WTC11 (cell line): ENCODE measurements around the gene EIF4G3. TPM values are rescaled to one million over a fixed set of nuclear protein-coding genes. Genes with fewer than 3 reads are reported as not detected.

Experiments
- ATAC-seq: fragments of 200-7000 bp; cut with Tn5 transposase; 2 replicates; pipeline ENCODE4 v1.10.0; 2021; ENCODE audit warnings: mild to moderate bottlenecking, moderate library complexity
- CTCF ChIA-PET: fragments of 300-600 bp; sonication (Branson Sonifier 250); formaldehyde crosslinking; loops from one replicate; lab custom pipeline; 2021; ENCODE audit warnings: antibody characterized with exemption; lab: Charles Lee
- POLR2A ChIA-PET: fragments of 350-600 bp; sonication (Branson Sonifier 250); formaldehyde crosslinking; loops from one replicate; lab custom pipeline; 2021; ENCODE audit warnings: antibody characterized with exemption; lab: Charles Lee
- DNase-seq: peaks from one replicate; pipeline ENCODE4 v3.0.0; 2021; ENCODE audit warnings: low spot score
- H3K27ac Mint-ChIP-seq: 2 replicates; pipeline ENCODE4 v1.8.0; 2021; ENCODE audit warnings: mixed read lengths
- H3K27me3 Mint-ChIP-seq: 2 replicates; pipeline ENCODE4 v1.8.0; 2021; ENCODE audit warnings: low read depth, mild to moderate bottlenecking, moderate library complexity, mixed read lengths
- H3K36me3 Mint-ChIP-seq: 2 replicates; pipeline ENCODE4 v1.8.0; 2021; ENCODE audit warnings: mixed read lengths
- H3K4me1 Mint-ChIP-seq: 2 replicates; pipeline ENCODE4 v1.8.0; 2022; ENCODE audit warnings: mixed read lengths
- H3K4me3 Mint-ChIP-seq: 2 replicates; pipeline ENCODE4 v1.8.0; 2021; ENCODE audit warnings: mild to moderate bottlenecking, moderate library complexity, mixed read lengths
- H3K9me3 Mint-ChIP-seq: 2 replicates; pipeline ENCODE4 v1.8.0; 2021; ENCODE audit warnings: mixed read lengths
- ELF4 ChIP-seq: sonication (generic); formaldehyde crosslinking; IDR thresholded peaks from 2 replicates; pipeline ENCODE4 v1.8.1; 2022; ENCODE audit warnings: low read depth, mild to moderate bottlenecking, moderate library complexity, missing genetic modification reagents
- GRHL2 ChIP-seq: fragments of 250-450 bp; sonication (Bioruptor Pico); IDR thresholded peaks from 2 replicates; pipeline ENCODE4 v1.8.0; 2022; ENCODE audit warnings: mild to moderate bottlenecking, moderate library complexity; ENCODE audit not compliant: insufficient replicate concordance, severe bottlenecking
- KAT7 ChIP-seq: sonication (generic); formaldehyde crosslinking; IDR thresholded peaks from 2 replicates; pipeline ENCODE4 v1.8.1; 2023; ENCODE audit warnings: missing genetic modification reagents, mild to moderate bottlenecking, borderline replicate concordance
- NR2C2 ChIP-seq: sonication (generic); formaldehyde crosslinking; IDR thresholded peaks from 2 replicates; pipeline ENCODE4 v1.8.0; 2022; ENCODE audit warnings: mild to moderate bottlenecking, missing genetic modification reagents
- SMAD4 ChIP-seq: sonication (generic); formaldehyde crosslinking; IDR thresholded peaks from 2 replicates; pipeline ENCODE4 v1.8.0; 2022; ENCODE audit warnings: mild to moderate bottlenecking, missing genetic modification reagents
- TCF7 ChIP-seq: sonication (generic); formaldehyde crosslinking; IDR thresholded peaks from 2 replicates; pipeline ENCODE4 v1.8.0; 2022; ENCODE audit warnings: mild to moderate bottlenecking, low read depth, missing genetic modification reagents, moderate library complexity
- TEAD4 ChIP-seq: sonication (generic); formaldehyde crosslinking; IDR thresholded peaks from 2 replicates; pipeline ENCODE4 v1.8.0; 2022; ENCODE audit warnings: mild to moderate bottlenecking, missing genetic modification reagents
- ZNF121 ChIP-seq: sonication (generic); formaldehyde crosslinking; IDR thresholded peaks from 2 replicates; pipeline ENCODE4 v1.8.0; 2023; ENCODE audit warnings: missing genetic modification reagents
- ZNF232 ChIP-seq: sonication (generic); formaldehyde crosslinking; IDR thresholded peaks from 2 replicates; pipeline ENCODE4 v1.8.0; 2022; ENCODE audit warnings: mild to moderate bottlenecking, missing genetic modification reagents
- ZNF396 ChIP-seq: fragments of 250-450 bp; sonication (Bioruptor Pico); IDR thresholded peaks from 2 replicates; pipeline ENCODE4 v1.8.0; 2021; ENCODE audit warnings: mild to moderate bottlenecking, moderate library complexity, borderline replicate concordance
- total RNA-seq: library from RNA; stranded (reverse); gene quantifications from 3 replicates; pipeline ENCODE4 v1.2.3, GENCODE V29; 2021
- TF ChIP-seq, protein P1 (sequence below): sonication (generic); formaldehyde crosslinking; IDR thresholded peaks from 2 replicates; pipeline ENCODE4 v1.8.1; 2023; ENCODE audit warnings: mild to moderate bottlenecking, missing genetic modification reagents
- TF ChIP-seq, protein P2 (sequence below): sonication (generic); formaldehyde crosslinking; IDR thresholded peaks from 2 replicates; pipeline ENCODE4 v1.8.1; 2022; ENCODE audit warnings: mild to moderate bottlenecking, moderate library complexity, missing genetic modification reagents
- TF ChIP-seq, protein P3 (sequence below): fragments of 250-450 bp; sonication (Bioruptor Pico); IDR thresholded peaks from 2 replicates; pipeline ENCODE4 v2.1.2; 2022; ENCODE audit warnings: mild to moderate bottlenecking, moderate library complexity
- TF ChIP-seq, protein P4 (sequence below): sonication (generic); formaldehyde crosslinking; IDR thresholded peaks from 2 replicates; pipeline ENCODE4 v1.8.0; 2022; ENCODE audit warnings: mild to moderate bottlenecking, missing genetic modification reagents
- TF ChIP-seq, protein P5 (sequence below): sonication (generic); formaldehyde crosslinking; IDR thresholded peaks from 2 replicates; pipeline ENCODE4 v1.8.0; 2022; ENCODE audit warnings: missing genetic modification reagents
- TF ChIP-seq, protein P6 (sequence below): sonication (generic); formaldehyde crosslinking; conservative IDR thresholded peaks from 2 replicates; pipeline ENCODE4 v1.8.1; 2023; ENCODE audit warnings: mild to moderate bottlenecking, low read depth, missing genetic modification reagents, moderate library complexity
- TF ChIP-seq, protein P7 (sequence below): sonication (generic); formaldehyde crosslinking; IDR thresholded peaks from 2 replicates; pipeline ENCODE4 v1.8.1; 2023; ENCODE audit warnings: mild to moderate bottlenecking, missing genetic modification reagents, moderate library complexity

The EIF4G3 gene
- total RNA-seq, 1 experiment from 2014 or later = 77.7 TPM

DNA sequence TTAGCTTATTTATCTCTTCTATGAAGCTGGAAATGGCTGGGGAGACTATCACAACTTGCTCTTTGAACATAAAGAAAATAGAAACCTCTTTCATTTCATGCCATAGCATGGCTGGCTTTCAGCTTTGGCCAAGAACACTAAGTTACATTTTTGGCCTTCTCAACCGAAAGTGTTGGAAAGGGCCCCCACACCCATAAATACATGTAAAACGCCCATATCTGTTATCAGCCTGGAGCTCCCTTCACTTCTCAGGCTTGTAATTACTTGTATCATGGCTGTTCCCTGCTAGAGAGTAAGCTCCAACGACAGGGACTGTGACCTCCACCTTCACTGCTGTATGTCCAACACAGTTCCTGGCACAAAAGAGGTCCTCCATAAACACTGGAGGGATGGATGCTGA, 12.7 kb upstream of the EIF4G3 start (continued):
- TF ChIP-seq, protein P1, sequence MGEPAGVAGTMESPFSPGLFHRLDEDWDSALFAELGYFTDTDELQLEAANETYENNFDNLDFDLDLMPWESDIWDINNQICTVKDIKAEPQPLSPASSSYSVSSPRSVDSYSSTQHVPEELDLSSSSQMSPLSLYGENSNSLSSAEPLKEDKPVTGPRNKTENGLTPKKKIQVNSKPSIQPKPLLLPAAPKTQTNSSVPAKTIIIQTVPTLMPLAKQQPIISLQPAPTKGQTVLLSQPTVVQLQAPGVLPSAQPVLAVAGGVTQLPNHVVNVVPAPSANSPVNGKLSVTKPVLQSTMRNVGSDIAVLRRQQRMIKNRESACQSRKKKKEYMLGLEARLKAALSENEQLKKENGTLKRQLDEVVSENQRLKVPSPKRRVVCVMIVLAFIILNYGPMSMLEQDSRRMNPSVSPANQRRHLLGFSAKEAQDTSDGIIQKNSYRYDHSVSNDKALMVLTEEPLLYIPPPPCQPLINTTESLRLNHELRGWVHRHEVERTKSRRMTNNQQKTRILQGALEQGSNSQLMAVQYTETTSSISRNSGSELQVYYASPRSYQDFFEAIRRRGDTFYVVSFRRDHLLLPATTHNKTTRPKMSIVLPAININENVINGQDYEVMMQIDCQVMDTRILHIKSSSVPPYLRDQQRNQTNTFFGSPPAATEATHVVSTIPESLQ (CRISPR knock-in tag) = no peak
- TF ChIP-seq ELF4 = no peak
- TF ChIP-seq, protein P2, sequence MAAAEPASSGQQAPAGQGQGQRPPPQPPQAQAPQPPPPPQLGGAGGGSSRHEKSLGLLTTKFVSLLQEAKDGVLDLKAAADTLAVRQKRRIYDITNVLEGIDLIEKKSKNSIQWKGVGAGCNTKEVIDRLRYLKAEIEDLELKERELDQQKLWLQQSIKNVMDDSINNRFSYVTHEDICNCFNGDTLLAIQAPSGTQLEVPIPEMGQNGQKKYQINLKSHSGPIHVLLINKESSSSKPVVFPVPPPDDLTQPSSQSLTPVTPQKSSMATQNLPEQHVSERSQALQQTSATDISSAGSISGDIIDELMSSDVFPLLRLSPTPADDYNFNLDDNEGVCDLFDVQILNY (CRISPR knock-in tag) = no peak
- TF ChIP-seq, protein P3, sequence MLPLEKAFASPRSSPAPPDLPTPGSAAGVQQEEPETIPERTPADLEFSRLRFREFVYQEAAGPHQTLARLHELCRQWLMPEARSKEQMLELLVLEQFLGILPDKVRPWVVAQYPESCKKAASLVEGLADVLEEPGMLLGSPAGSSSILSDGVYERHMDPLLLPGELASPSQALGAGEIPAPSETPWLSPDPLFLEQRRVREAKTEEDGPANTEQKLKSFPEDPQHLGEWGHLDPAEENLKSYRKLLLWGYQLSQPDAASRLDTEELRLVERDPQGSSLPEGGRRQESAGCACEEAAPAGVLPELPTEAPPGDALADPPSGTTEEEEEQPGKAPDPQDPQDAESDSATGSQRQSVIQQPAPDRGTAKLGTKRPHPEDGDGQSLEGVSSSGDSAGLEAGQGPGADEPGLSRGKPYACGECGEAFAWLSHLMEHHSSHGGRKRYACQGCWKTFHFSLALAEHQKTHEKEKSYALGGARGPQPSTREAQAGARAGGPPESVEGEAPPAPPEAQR (CRISPR knock-in tag) = no peak

DNA sequence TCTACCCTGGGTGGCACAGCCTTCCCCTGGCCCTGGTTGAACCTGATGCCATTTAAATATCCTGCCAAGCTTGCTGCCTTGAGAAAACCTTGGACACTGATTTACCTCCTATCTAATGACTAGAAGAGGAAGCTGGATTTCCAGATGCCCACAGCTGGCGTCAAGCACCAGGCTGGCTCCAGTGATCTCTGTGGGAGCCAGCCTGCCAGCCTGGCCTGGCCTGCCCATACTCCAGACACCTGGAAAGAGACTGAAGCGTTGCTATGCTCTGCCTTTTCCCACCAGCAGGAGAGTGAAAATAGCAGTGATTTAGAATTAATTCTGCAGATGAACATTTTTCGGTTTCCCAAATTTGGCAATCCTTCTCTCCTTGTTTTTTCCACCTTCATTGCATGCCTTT, 11.5 kb upstream of the EIF4G3 start:
- H3K36me3 Mint-ChIP-seq = no peaks in the 10 kb centered on the region
- H3K27me3 Mint-ChIP-seq = peaks cover 96% of the 10 kb centered on the region
- H3K4me1 Mint-ChIP-seq = no peaks in the 10 kb centered on the region
- H3K27ac Mint-ChIP-seq = no peak overlapping the region
- no peaks in the 10 kb centered on the region for H3K9me3 Mint-ChIP-seq
- TF ChIP-seq ZNF396 (CRISPR knock-in tag) = no peak
- no peak for TF ChIP-seq KAT7 (CRISPR knock-in tag)
- TF ChIP-seq, protein P4, sequence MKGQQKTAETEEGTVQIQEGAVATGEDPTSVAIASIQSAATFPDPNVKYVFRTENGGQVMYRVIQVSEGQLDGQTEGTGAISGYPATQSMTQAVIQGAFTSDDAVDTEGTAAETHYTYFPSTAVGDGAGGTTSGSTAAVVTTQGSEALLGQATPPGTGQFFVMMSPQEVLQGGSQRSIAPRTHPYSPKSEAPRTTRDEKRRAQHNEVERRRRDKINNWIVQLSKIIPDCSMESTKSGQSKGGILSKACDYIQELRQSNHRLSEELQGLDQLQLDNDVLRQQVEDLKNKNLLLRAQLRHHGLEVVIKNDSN (CRISPR knock-in tag) = no peak
- TF ChIP-seq SMAD4 = no peak
- TF ChIP-seq ZNF121 = no peak
- TF ChIP-seq, protein P5, sequence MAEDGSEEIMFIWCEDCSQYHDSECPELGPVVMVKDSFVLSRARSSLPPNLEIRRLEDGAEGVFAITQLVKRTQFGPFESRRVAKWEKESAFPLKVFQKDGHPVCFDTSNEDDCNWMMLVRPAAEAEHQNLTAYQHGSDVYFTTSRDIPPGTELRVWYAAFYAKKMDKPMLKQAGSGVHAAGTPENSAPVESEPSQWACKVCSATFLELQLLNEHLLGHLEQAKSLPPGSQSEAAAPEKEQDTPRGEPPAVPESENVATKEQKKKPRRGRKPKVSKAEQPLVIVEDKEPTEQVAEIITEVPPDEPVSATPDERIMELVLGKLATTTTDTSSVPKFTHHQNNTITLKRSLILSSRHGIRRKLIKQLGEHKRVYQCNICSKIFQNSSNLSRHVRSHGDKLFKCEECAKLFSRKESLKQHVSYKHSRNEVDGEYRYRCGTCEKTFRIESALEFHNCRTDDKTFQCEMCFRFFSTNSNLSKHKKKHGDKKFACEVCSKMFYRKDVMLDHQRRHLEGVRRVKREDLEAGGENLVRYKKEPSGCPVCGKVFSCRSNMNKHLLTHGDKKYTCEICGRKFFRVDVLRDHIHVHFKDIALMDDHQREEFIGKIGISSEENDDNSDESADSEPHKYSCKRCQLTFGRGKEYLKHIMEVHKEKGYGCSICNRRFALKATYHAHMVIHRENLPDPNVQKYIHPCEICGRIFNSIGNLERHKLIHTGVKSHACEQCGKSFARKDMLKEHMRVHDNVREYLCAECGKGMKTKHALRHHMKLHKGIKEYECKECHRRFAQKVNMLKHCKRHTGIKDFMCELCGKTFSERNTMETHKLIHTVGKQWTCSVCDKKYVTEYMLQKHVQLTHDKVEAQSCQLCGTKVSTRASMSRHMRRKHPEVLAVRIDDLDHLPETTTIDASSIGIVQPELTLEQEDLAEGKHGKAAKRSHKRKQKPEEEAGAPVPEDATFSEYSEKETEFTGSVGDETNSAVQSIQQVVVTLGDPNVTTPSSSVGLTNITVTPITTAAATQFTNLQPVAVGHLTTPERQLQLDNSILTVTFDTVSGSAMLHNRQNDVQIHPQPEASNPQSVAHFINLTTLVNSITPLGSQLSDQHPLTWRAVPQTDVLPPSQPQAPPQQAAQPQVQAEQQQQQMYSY (CRISPR knock-in tag) = no peak
- TF ChIP-seq TEAD4 = no peak
- TF ChIP-seq, protein P6, sequence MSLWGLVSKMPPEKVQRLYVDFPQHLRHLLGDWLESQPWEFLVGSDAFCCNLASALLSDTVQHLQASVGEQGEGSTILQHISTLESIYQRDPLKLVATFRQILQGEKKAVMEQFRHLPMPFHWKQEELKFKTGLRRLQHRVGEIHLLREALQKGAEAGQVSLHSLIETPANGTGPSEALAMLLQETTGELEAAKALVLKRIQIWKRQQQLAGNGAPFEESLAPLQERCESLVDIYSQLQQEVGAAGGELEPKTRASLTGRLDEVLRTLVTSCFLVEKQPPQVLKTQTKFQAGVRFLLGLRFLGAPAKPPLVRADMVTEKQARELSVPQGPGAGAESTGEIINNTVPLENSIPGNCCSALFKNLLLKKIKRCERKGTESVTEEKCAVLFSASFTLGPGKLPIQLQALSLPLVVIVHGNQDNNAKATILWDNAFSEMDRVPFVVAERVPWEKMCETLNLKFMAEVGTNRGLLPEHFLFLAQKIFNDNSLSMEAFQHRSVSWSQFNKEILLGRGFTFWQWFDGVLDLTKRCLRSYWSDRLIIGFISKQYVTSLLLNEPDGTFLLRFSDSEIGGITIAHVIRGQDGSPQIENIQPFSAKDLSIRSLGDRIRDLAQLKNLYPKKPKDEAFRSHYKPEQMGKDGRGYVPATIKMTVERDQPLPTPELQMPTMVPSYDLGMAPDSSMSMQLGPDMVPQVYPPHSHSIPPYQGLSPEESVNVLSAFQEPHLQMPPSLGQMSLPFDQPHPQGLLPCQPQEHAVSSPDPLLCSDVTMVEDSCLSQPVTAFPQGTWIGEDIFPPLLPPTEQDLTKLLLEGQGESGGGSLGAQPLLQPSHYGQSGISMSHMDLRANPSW (CRISPR knock-in tag) = no peak
- no peak for TF ChIP-seq NR2C2 (CRISPR knock-in tag)
- TF ChIP-seq, protein P7, sequence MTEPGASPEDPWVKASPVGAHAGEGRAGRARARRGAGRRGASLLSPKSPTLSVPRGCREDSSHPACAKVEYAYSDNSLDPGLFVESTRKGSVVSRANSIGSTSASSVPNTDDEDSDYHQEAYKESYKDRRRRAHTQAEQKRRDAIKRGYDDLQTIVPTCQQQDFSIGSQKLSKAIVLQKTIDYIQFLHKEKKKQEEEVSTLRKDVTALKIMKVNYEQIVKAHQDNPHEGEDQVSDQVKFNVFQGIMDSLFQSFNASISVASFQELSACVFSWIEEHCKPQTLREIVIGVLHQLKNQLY = no peak
- no peak for TF ChIP-seq GRHL2 (CRISPR knock-in tag)
- no peak for TF ChIP-seq ZNF232 (CRISPR knock-in tag)
- TF ChIP-seq TCF7 (CRISPR knock-in tag) = no peak
- ChIA-PET CTCF (interaction anchor here (1.5 kb wide), 1 partner anchor 30 kb away, joined by 5 read pairs; no protein-coding TSS in a partner anchor), POLR2A (no interaction called here)
- no peak overlapping the region for H3K4me3 Mint-ChIP-seq
- ATAC-seq (no peak; the same call in 1 of the 2 replicates), DNase-seq (no peak)
